ENCODE data around the gene PDCD1. TPM values are rescaled to one million over a fixed set of nuclear protein-coding genes. Genes with fewer than 3 reads are reported as not detected.
A peak's percentile ranks its signal among the peaks of the same experiment; 100 is the strongest.

Gene PDCD1
- total and polyA plus RNA-seq, 2 donors from 2014 or later: 0.49 to 1.6 TPM

GRCh38 chr2:241844066-241844728 is 14.5 kb downstream of the PDCD1 start:
- H3K9ac ChIP-seq (ENCODE audit: low read length in 3 of 3): peak overlapping the region in 1 of 3 donors; percentile 44
- no peak for FAIRE-seq

GRCh38 chr2:241843321-241844065 is 15.2 kb downstream of the PDCD1 start:
- H3K9me3 ChIP-seq (ENCODE audit: control insufficient read depth in 2 of 3, insufficient read depth in 1 of 3, low read length in 3 of 3): no peaks in the 10 kb centered on the region
- H3K36me3 ChIP-seq (ENCODE audit: control insufficient read depth in 2 of 3, insufficient read depth in 3 of 3, low read length in 3 of 3): no peaks in the 10 kb centered on the region
- no peaks in the 10 kb centered on the region for H3K27me3 ChIP-seq (ENCODE audit: control insufficient read depth, insufficient read depth, low read length)
- H3K4me3 ChIP-seq (ENCODE audit: low read length in 3 of 3): peak overlapping the region in 1 of 3 donors; percentile 21
- FAIRE-seq (no peak), DNase-seq (peak in 2 of 5 donors; percentile 66 to 74)
- H3K27ac ChIP-seq (ENCODE audit: low read depth in 2 of 2, low read length in 2 of 2): peak overlapping the region; percentile 51 to 65
- intact Hi-C loops (cut with DNase I): no loop called here
- H3K4me1 ChIP-seq (ENCODE audit: control insufficient read depth in 2 of 3, insufficient read depth in 2 of 3, low read depth in 1 of 3, low read length in 3 of 3): peaks cover 0 to 8% (median 0%) of the 10 kb centered on the region in 3 donors
- no peak for TF ChIP-seq CTCF (IDR thresholded peaks at IDR 0.05; ENCODE audit: borderline replicate concordance, extremely low read depth, insufficient read depth)
- no peak overlapping the region for H3K9ac ChIP-seq (ENCODE audit: low read length in 3 of 3)

More at GRCh38 chr2:241844066-241844728, 14.5 kb downstream of the PDCD1 start:
- Histone ChIP-seq H3K27ac (ENCODE audit: low read depth in 2 of 2, low read length in 2 of 2) (no peak overlapping the region), H3K27me3 (ENCODE audit: control insufficient read depth, insufficient read depth, low read length) (no peaks in the 10 kb centered on the region), H3K4me3 (ENCODE audit: low read length in 3 of 3) (peak overlapping the region in 2 of 3 donors; percentile 16 to 38), H3K9me3 (ENCODE audit: control insufficient read depth in 2 of 3, insufficient read depth in 1 of 3, low read length in 3 of 3) (no peaks in the 10 kb centered on the region), H3K4me1 (ENCODE audit: control insufficient read depth in 2 of 3, insufficient read depth in 2 of 3, low read depth in 1 of 3, low read length in 3 of 3) (peaks cover 0 to 8% (median 0%) of the 10 kb centered on the region in 3 donors), H3K36me3 (ENCODE audit: control insufficient read depth in 2 of 3, insufficient read depth in 3 of 3, low read length in 3 of 3) (no peaks in the 10 kb centered on the region)
- no peak for TF ChIP-seq CTCF (IDR thresholded peaks at IDR 0.05; ENCODE audit: borderline replicate concordance, extremely low read depth, insufficient read depth)
- intact Hi-C loops (cut with DNase I): no loop called here
- DNase-seq: peak; percentile 65 to 92 (median 72)

- FAIRE-seq (no peak), DNase-seq (peak in 4 of 5 donors; percentile 34 to 85 (median 48))
- H3K9ac ChIP-seq (ENCODE audit: low read length in 3 of 3): no peak overlapping the region
- H3K4me3 ChIP-seq (ENCODE audit: low read length in 3 of 3): peak overlapping the region in 1 of 3 donors; percentile 21
- no peaks in the 10 kb centered on the region for H3K36me3 ChIP-seq (ENCODE audit: control insufficient read depth in 2 of 3, insufficient read depth in 3 of 3, low read length in 3 of 3)
- H3K9me3 ChIP-seq (ENCODE audit: control insufficient read depth in 2 of 3, insufficient read depth in 1 of 3, low read length in 3 of 3): no peaks in the 10 kb centered on the region
- no peak for TF ChIP-seq CTCF (IDR thresholded peaks at IDR 0.05; ENCODE audit: borderline replicate concordance, extremely low read depth, insufficient read depth)
- H3K27me3 ChIP-seq (ENCODE audit: control insufficient read depth, insufficient read depth, low read length): no peaks in the 10 kb centered on the region
- H3K27ac ChIP-seq (ENCODE audit: low read depth in 2 of 2, low read length in 2 of 2): peak overlapping the region; percentile 51 to 65
- intact Hi-C loops (cut with DNase I): no loop called here
- peaks cover 0 to 8% (median 0%) of the 10 kb centered on the region in 3 donors for H3K4me1 ChIP-seq (ENCODE audit: control insufficient read depth in 2 of 3, insufficient read depth in 2 of 3, low read depth in 1 of 3, low read length in 3 of 3)
Measured at GRCh38 chr2:241842620-241843211, 16.0 kb downstream of the PDCD1 start.

Measured in kidney (tissue), 14 donors.